Epithelial cell of prostate (primary cell): ENCODE results near the gene OR5D18.
"Not testable (repeated sequence)": the region's sequence is repeated elsewhere in the genome, so short reads cannot be mapped to it uniquely, and the experiment has no call there.

ENCODE experiments used
- DNase-seq: peaks from one replicate; pipeline ENCODE4 v3.0.0-alpha.2; 2011; ENCODE audit warnings: low read depth, low spot score
- H3K27ac ChIP-seq: fragments of 450-650 bp; 2 replicates; pipeline ENCODE4 v1.5.1; 2017; ENCODE audit warnings: mild to moderate bottlenecking

OR5D18 gene

DNA sequence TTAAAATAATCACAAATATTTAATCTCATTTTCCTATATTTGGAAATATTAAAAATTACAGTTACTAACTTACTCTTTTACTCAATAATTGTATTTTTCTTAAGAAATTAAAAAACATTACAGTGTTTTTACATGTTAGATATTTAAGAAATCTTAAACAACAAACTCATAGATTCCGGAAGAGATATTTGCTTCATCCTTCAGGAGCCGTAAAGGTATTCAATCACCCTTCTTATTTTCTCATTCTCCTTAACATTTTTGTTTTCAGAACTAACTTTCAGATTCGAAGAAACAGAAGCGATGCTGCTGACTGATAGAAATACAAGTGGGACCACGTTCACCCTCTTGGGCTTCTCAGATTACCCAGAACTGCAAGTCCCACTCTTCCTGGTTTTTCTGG lies at the start of gene OR5D18:
TSS of gene OR5D18 (plus strand) at position 301 of the 400 bp plus-strand sequence. CDS start at position 301, 0 bp downstream.
- DNase-seq: no peak
- H3K27ac ChIP-seq: no peak within 1 kb of the TSS

DNA sequence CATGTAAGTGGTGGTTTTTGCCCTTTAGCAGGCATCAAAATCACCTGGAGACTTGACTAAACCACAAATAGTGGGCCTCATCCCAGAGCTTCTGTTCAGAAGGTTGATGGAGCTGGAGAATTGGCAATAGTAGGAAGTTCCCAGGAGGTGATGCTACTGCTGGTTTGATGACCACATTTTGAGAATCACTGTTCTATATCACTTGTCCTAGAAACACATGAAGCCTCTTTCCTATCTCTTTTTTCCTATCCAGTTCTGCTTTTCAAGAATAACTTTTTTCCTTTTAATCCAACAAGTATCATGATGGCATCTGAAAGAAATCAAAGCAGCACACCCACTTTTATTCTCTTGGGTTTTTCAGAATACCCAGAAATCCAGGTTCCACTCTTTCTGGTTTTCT lies 46.3 kb upstream of the OR5D18 start, which contains the start of gene OR5D13:
TSS of gene OR5D13 (plus strand) at position 301 of the 400 bp plus-strand sequence. CDS start at position 301, 0 bp downstream.
- DNase-seq: no peak
- no peak within 1 kb of the TSS for H3K27ac ChIP-seq

DNA sequence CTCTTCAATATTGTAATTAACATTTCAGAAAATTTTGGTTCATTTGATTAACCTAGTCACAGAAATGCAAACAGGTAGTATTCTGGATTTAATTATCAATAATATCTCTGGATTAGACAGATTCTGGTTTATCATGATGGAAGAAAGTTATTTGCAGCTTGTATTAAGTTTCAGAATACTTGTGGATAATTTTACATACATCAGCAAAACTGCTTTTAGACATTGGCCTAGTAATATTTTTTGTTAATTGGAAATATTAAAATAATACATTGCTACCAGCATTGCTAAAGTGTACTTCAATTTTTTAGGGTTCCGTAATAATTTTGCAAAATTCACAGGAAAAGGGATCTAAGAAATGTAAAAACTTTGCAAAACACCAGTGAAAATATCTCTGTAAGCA lies 27.8 kb upstream of the OR5D18 start:
- no peak overlapping the region for H3K27ac ChIP-seq
- no peak for DNase-seq

GRCh38 chr11:55793321-55793720 lies 26.1 kb upstream of the OR5D18 start:
- no peak overlapping the region for H3K27ac ChIP-seq
- DNase-seq: no peak

GRCh38 chr11:55795256-55795655 lies 24.2 kb upstream of the OR5D18 start, which contains the start of gene OR5D14:
Gene OR5D14, plus strand, starts transcription at chr11:55795556. Its CDS starts 0 bp downstream, at chr11:55795556.
- DNase-seq: no peak
- no peak within 1 kb of the TSS for H3K27ac ChIP-seq

DNA sequence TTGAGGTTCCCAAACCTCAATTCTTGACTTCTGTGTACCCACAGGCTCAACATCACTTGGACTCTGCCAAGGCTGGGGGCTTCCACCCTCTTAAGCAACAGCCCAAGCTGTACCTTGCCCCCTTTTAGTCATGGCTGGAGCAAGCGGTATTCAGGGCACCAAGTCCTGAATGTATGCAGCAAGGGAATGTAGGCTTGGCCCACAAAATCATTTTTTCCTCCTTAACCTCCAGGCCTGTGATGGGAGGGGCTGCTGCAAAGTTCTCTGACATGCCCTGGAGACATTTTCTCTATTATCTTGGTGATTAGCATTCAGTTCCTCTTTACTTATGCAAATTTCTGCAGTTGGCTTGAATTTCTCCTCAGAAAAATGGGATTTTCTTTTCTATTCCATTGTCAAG lies 13.2 kb upstream of the OR5D18 start:
- H3K27ac ChIP-seq: no peak overlapping the region
- no peak for DNase-seq

GRCh38 chr11:55811067-55811466 lies 8.4 kb upstream of the OR5D18 start, which contains the start of gene OR5L1:
Gene OR5L1, plus strand, starts transcription at chr11:55811367. Its CDS starts 100 bp downstream, at chr11:55811467.
- no peak within 1 kb of the TSS for H3K27ac ChIP-seq
- no peak for DNase-seq

DNA sequence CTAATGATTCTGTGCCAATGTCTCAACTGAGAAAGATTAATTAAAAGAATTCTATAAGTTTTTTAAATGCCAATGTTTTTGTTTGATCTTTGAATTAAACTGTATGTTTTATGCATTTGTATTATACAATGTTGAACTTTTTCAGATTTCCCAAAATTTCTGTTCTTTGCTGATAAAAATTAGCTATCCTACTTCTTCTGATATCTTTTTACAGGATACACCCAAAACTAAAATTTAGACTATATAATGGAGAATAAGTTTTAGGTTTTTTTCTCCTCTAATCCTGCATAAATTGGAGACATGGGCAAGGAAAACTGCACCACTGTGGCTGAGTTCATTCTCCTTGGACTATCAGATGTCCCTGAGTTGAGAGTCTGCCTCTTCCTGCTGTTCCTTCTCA lies 7.5 kb downstream of the OR5D18 start, which contains the start of gene OR5L2:
TSS of gene OR5L2 (plus strand) at position 301 of the 400 bp plus-strand sequence. CDS start at position 301, 0 bp downstream.
- H3K27ac ChIP-seq: no peak within 1 kb of the TSS
- DNase-seq: no peak

- no peak for DNase-seq
- H3K27ac ChIP-seq: no peak within 1 kb of the TSS
These were observed 19.0 kb downstream of the OR5D18 start, which contains the start of gene OR5D16 for GRCh38 chr11:55838452-55838851. Gene OR5D16, plus strand, starts transcription at chr11:55838752. Its CDS starts 0 bp downstream, at chr11:55838752.

DNA sequence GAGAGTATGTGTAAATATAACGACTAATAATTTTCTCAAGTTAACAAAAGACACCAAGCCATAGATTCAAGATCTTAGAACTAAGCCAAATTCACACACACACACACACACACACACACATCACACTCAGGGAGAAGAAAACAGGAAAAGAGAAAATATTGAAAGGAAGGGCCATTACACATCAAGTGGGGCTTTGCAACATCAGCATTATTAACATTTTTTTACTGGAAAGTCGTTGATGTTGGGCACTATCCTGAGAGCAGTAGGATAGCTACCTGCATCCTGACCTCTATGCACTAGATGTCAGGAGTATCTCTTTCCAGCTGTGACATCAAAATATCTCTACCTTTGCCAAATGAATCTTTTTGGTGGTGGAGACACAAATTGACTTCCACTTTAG lies 28.0 kb downstream of the OR5D18 start:
- no peak overlapping the region for H3K27ac ChIP-seq

GRCh38 chr11:55849037-55849436 lies 29.6 kb downstream of the OR5D18 start:
- H3K27ac ChIP-seq: no peak overlapping the region
- no peak for DNase-seq

More for the DNA sequence above, 28.0 kb downstream of the OR5D18 start:
- no peak for DNase-seq

DNA sequence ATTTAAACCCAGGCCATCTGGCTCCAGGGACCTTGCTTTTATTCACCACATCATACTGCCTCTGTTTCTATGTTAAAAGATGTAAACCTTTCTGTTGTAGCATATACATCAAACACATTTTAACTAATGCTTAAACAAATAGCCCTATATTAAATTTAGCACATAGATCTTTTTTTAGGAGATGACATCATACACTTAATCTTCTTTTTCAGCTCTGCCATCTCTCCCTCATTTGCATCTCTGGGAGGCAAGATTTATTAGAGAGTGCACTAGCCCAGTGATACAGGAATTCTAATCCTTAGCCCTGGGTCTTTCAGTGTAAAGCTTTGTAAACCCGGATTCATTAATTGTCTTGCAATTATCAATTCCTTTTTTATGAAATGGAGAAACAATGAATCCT lies 32.7 kb downstream of the OR5D18 start:
- no peak for DNase-seq

GRCh38 chr11:55854704-55855103 lies 35.3 kb downstream of the OR5D18 start:
- no peak for DNase-seq
- no peak overlapping the region for H3K27ac ChIP-seq

More for the DNA sequence above, 32.7 kb downstream of the OR5D18 start:
- H3K27ac ChIP-seq: no peak overlapping the region

DNA sequence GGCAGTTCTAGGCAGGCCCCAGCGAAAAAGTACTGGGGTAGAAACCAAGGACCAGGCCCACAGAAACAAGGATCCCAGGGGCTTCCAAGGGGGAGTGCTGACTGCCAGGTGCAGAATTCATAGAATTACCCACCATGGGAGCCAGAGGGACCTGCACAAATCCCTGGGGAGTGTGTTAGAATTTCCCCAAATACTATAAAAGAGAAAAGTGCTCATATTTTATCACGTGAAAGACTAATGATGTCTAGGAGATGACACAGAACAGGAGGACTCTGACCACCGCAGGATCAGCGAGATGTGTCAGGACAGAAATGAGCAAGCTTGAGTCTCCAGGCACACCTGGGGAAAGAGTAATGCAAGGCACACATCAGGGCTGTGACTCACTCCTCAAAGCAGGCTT lies 47.9 kb downstream of the OR5D18 start:
- H3K27ac ChIP-seq, DNase-seq: not testable (repeated sequence)
